ENCODE results near the gene GNAL.

- TF ChIP-seq POLR2A (IDR thresholded peaks at IDR 0.05) (no peak), CTCF (IDR thresholded peaks at IDR 0.05) (no peak), EP300 (IDR thresholded peaks at IDR 0.05) (no peak)
These were observed 95.7 kb downstream of the GNAL start for GRCh38 chr18:11784674-11785304.

Measured in sigmoid colon (tissue), 4 donors.